Ramos (cell line): ENCODE results near the gene KHDC4.
"Not testable (repeated sequence)": the region's sequence is repeated elsewhere in the genome, so short reads cannot be mapped to it uniquely, and the experiment has no call there.

Experiments
- in situ Hi-C: fragments of 300-500 bp; cut with MboI; formaldehyde crosslinking; loops from one replicate; pipeline ENCODE4 v1.14.3; 2022; ENCODE audit warnings: low sequenced_read_pairs; ENCODE audit not compliant: unreplicated experiment

Gene KHDC4

DNA sequence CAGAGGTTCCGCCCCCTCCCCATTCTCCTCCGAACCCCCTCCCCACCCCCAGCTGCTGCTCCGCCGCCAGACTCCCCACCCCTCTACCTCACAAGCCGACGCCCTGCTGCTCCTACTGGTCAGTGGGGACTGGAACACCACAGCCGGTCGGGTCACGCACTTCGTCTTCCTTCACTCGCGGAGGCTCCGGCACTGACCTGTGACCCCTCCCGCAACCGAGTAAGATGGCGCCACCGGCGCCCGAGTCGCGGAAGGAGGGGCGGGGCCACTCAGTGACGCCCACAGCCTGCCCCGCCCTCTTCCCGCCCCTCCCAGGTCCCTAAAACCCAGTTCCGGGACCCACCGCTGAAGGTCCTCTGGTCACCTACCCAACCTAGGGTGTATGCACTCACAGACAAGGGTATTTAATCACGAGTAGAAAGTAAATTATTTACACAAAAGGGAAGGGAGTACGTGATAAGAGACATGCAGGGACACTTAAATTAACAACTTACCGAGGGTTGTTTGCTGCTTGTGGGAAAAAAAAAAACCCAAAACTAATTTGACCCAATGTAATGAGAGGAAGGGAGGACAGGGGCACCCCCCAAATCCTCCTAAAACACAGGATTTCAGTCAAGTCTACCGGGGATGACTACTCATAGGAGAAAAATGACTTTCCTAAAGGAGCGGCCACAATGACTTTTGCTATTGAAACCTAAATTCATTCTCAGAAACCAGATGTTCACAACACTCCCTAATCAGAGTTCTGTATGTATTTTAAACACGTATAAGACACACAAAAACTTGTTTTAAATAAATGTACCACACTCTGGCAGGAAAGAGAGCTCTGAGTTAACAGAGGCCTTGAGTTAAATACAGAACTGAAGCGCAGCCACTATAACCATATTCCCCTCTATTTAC lies 22.8 kb downstream of the KHDC4 start, which contains the start of gene RIT1:
RIT1 (minus strand) TSS at position 194 of the 900 bp plus-strand sequence. CDS start 588 bp downstream, outside the sequence.
- in situ Hi-C loops: no loop called here

DNA sequence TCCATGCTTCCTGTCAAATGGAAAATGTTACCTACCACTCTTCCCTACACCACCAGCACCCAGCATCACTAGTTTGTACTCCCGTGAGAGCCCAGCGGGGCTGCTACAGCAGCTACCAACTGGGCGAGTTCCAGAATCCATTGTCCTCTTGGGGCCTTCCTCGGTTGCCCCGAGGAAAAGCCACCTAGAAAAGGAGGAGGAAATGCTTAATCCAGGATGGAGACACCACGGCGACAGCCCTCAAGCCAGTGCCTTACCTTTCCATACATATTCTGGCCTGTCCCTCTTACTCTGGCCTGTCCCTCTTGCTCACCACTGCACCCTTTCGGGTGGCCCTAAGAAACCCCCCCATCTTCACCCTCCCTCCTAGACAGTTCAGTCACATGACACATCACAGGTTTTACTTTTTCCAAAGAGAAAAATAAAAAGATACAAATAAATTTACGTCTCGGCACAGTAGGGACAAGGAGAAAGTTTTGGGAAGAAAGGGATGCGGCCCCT lies 23.5 kb downstream of the KHDC4 start:
- in situ Hi-C loops: no loop called here

DNA sequence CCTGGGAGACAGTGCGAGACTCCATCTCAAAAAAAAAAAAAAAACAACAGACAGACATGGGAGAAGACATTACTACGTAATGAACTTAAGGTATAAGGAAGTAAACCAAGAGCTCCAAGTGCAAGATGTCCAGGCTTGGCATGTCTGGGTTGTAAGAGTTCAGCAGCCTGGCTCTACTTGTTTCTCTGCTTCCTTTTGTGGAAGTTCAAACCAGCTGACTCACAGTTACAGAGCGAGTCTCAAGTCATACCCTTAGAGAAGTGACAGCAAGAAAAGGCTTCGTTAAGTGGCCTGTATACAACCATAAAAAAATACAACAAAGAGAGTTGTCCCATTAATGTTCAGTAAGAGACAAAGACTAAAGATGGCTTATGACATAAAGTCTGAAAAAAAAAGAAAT lies 24.3 kb downstream of the KHDC4 start:
- in situ Hi-C loops: no loop called here

DNA sequence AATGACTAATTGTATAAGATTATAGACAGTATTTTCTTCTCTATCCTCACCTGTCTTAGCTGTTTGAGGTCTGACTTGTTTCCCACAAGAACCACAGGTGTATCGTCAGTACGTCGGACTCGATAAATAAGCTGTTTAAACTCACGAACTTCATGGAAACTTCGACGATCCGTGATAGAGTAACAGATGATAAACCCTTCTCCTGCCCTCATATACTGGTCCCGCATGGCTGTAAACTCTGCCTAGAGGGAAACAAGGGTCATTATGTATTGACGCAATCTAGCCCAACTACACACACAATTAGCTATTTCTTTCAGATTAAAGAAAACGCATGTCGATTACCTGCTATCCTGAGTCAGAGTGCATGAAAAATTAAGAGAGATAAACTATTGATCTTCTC lies 30.0 kb downstream of the KHDC4 start:
- in situ Hi-C loops: no loop called here

DNA sequence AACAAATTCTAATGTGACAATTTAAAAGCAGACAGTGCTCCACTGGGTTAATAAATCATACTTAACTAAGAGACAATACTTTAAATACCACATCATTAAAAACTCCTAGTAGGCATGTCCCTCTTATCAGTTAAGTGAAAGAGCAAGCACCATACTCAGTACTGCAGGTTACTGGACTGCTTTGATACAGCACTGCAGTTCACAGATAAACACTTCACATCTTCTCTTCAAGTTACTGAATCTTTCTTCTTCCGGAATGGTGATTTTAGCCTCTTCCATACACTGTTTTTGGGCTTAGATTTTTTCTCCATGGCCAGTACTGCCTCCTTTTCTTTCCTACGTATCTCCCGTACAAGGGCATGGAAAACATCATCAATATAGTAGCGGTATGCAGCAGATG lies 34.1 kb downstream of the KHDC4 start:
- in situ Hi-C loops: no loop called here

DNA sequence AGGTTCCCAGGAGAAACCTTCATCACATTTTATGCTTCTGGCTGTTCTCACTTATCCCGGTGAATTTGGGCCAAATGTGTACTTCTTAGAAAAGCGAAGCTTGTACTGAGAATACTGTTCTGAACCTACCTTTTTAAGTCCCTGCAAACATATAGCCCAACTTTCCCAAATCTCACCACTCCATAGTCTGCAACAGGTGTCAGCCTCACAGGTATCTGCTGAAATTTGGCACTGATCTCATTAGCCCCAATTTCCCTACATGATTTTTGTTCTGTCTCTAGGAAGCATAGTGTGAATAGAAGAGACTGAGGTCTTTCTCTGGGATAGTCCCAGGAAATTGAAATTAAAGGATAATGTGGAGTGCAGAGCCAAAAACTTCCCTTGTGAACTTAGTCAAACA lies 34.5 kb downstream of the KHDC4 start:
- in situ Hi-C loops: no loop called here

DNA sequence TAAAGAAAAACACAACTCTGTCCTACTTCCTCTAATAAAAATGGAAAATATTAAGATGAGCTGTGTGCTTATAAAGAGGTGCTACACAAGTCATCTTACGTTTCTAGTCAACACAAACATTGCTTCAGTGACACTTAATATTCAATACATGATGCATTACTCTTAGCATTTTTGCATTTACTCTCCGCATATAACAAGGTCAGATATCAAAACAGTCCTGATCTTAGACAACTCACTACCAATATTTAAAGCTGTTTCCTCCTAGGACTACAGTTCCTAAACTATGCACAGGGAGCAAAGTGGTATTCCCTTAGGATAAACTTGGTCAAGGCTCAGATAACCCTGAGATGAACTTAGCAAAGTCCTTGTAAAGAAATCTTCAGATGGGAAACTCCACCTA lies 35.3 kb downstream of the KHDC4 start:
- in situ Hi-C loops: no loop called here

DNA sequence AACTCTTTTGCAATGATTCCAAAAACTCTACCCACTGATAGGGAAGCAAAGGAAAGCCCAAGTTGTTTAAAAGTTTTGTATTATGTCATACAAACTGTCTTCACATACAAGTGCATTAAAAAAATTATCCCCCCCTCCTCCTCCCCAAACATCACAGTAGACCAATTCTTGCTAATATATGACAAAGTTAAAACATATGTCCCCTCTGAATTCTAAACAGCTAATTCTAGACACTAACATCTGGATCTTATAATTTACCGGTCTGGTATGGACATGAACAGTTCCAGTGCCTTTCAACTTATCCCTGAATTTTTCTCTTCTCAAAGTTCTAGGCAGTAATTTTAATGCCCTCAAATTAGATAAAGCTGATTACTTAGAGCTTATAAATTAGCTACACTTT lies 36.5 kb downstream of the KHDC4 start:
- in situ Hi-C loops: no loop called here

DNA sequence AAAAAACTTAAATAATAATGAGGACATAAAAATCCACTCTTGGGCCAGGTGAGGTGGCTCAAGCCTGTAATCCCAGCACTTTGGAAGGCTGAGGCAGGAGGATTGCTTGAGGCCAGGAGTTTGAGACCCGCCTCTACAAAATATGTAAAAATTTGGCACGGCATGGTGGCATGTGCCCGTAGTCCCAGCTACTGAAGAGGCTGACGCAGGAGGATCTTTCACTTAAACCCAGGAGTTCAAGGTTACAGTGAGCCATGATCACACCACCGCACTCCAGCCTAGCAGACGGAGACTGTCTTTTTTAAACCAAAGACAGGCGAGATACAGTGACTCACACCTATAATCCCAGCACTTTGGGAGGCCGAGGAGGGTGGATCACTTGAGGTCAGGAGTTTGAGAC lies 37.7 kb downstream of the KHDC4 start:
- in situ Hi-C loops: not testable (repeated sequence)

DNA sequence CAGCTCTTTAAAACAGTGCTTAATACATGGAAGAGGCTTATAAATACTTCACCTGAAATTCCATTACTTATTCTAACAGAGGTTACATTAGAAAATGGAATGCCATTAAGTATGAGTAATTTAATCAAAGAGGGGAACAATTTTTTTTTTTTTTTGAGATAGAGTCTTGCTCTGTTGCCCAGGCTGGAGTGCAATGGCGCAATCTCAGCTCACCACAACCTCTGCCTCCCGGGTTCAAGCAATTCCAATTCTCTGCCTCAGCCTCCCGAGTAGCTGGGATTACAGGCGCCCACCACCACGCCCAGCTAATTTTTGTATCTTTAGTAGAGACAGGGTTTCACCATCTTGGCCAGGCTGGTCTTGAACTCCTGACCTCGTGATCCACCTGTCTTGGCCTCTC lies 38.6 kb downstream of the KHDC4 start:
- in situ Hi-C loops: not testable (repeated sequence)

DNA sequence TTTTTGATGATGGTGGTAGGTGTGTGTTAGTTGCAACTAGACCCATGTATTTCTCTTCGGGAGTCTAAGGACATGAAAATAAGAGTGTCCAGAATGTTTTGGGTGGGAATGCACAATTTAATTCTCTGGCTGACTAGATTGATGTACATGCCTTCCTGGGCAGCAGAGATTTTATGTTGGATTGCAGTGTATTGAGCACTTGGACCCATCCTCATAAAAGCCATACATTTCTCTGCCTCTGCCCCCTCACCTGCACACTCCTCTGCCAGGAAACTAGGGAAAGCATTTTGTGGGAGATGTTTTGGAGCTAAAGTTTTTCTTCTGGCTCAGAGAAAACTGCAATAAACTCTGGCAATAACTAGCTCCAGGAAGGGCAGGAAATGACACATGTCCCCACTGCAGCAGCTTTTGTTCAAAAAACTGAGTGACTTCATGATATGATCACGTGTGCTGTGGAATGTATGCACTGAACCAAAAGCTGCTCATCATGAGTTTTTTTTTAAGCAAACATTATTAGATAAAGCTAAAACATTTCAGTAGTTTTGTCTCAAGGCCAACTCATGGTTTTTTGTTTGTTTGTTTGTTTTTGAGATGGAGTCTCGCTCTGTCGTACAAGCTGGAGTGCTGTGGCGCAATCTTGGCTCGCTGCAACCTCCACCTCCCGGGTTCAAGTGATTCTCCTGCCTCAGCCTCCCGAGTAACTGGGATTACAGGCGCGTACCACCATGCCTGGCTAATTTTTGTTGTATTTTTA lies 40.6 kb downstream of the KHDC4 start:
- in situ Hi-C loops: no loop called here

DNA sequence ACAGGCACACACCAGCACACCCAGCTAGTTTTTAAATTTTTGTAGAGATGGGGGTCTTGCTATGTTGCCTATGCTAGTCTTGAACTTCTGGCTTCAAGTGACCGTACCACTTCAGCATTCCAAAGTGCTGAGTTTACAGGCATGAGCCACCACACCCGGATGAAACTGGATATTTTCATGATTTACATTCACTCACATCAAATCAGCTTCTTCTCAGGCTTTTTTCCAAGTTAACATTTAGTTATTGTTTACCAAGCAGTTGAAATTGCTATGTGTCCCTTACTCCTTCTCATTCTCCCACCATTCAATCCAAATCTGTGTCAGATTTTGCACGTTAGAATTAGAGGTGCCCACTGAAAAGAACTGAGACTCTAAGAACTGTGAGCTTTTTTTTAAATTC lies 41.4 kb downstream of the KHDC4 start:
- in situ Hi-C loops: no loop called here

DNA sequence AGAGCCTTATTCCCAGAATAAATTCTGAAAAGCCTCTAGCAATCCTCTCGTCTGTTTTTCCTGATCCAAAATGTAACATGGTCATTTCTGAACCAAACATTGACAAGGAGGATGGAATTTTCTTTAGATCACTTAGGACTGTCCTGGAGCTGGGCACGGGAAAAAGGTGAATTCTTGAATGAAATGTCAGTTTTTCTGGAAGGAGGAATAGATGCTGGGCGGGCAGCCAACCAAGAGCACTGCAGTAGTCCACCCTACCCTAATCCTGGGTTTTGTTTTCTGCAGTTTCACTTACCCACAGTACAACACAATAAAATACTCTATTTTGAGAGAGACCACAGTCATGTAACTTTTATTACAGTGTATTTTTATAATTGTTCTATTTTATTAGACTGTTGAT lies 44.0 kb downstream of the KHDC4 start:
- in situ Hi-C loops: no loop called here

DNA sequence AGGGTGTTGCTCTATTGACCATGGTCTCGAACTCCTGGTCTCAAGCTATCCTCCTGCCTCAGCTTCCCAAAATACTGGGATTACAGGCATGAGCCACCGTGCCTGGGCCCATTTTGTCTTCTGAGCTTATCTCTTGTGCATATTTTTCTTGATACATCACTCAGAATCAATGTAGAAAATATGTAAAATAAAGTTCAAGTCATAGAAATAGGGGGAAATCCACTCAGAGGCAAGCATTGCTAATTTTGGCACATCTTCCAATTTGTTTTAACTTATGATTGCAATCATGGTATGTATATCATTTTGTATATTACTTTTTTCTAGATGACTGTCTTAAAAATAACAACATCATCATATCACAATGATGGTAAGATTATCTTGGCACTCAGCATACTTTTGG lies 44.6 kb downstream of the KHDC4 start:
- in situ Hi-C loops: no loop called here

DNA sequence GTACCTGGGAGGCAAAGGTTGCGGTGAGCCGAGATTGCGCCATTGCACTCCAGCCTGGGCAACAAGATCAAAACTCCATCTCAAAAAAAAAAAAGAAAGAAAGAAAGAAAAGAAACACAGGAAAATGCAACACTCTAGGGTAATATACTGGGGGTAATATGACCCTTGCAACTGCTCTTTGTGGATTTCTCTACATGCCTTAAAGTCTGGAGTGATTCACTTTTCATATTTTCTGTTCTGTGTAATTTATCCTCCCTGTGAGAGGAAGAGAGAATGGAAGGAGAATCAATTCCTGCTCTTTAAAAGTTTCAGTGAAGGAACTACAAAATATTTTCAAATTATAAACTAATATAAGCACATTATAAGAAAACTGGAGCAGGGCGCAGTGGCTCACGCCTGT lies 45.7 kb downstream of the KHDC4 start:
- in situ Hi-C loops: no loop called here

DNA sequence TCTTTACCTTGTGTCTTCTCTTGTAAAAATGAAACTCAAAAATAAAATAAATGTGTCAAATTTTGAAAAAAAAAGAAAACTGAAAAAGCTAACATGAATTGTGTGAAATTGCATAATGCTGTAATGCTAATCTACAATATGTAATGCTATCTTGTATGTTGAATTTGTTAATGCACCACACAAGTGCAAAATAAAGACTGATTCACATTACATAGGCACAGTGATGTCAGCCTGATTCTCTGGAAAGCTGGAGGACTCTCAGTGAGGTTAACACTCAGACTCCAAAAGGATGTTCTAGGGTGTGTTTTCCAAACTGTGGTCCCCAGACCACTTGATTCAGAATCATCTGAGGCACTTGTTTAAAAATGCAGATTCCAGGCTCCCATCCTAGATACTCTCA lies 49.2 kb downstream of the KHDC4 start:
- in situ Hi-C loops: no loop called here

DNA sequence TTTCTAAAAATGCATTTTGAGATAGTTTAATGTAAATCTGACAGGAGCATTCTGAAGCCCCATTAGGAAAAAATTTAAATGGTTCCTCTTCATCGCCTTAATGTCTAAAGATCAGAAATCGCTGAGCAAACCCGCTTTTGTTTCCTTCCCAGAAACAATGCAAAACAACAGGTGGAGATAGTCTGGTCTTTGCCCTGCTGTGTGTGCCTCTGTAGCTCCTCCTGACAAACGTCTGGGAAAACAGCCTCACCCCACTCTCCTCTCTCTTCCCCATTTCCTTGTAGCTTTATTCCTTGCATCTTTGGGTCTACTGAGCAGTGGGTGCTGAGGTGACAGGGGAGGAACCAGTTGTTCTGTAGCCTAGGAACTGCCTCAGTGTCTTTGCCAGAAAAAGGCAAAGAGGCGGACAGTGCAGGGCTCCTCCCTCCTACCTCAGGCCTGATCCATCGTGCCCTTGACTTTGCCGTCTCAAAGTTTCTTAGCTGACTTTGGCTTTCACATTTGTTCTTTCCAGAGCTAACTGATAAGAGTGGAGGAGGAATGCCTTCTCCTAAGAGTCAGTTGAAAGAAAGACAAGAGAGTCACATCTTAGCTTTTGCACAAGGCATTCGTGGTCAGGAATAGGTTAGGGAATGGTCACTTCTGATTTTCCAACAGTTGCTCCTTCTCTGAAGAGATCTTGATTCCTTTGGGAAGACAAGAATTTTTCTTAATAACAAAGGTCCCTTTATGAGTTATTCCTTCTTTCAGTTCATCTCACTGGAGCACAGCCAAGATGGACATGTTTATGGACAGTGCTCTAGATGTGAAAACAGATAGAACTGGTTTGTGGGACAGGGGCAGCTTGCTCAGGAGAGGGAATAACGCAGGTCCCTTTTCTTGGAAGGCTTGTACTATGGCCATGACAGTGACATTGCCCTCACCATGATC lies 49.9 kb downstream of the KHDC4 start:
- in situ Hi-C loops: no loop called here

DNA sequence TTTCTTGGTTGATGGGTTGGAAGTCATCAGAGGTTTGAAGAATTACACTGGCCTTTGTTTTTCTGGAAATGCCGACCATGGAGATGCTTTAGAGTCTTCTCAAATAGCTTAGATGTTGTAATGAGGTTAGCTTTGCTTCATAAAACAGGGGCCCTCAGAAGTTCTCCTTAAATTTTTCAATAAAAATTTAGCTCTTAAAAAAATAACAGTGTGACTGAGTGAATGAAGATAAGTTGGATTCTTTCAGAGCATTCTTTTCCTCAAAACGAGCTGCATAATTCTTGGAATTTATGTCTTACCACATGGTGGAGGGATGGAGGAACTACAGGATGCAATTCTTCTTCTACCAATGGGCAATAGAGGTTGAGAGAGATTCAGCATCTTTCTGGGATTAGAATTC lies 51.4 kb downstream of the KHDC4 start:
- in situ Hi-C loops: no loop called here

DNA sequence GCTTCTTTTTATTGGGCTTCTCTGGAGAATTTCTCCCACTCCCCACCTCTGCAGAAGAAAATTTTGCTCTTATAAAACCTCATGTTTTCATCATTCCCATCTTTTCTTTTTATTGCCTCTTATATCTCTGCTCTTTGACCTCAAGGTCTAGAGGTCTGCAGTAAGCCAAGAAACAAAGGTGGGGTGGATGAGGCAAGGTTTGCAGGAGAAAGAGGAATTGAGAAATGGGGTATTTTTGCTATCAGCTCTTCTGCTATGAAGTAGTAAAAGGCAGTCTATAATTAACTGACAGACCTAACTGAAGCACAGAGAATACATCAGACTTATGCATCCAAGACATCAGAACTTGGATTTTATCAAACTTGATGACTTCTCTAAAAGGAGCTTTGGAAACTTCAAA lies 52.0 kb downstream of the KHDC4 start:
- in situ Hi-C loops: no loop called here

DNA sequence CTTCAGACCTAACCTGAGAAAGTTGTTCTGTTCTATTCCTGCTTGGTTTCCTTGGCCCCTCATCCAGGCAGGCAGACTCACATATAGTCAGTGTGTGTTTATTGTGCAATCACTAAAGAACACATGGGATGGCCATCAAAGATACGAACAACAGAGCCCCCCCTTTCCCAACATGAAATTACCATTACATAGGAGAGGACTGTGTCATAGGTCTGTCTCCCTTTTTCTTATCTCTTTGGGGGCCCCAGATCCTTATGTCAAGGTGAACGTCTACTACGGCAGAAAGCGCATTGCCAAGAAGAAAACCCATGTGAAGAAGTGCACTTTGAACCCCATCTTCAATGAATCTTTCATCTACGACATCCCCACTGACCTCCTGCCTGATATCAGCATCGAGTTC lies 53.3 kb downstream of the KHDC4 start:
- in situ Hi-C loops: no loop called here
